Calu3 (cell line): ENCODE measurements around the gene XRCC3. TPM values are rescaled to one million over a fixed set of nuclear protein-coding genes. Genes with fewer than 3 reads are reported as not detected.

Experiments used
- BruUV-seq: library from RNA; stranded (reverse); fragments of 400-500 nt; replicated peaks from 2 replicates; lab custom pipeline; 2021; lab: Mats Ljungman, UMichigan
- CTCF ChIA-PET: fragments of 300-600 bp; sonication (Branson Sonifier 250); formaldehyde crosslinking; loops from one replicate; lab custom pipeline; 2022; ENCODE audit warnings: antibody characterized with exemption; lab: Charles Lee
- DNase-seq: peaks from one replicate; pipeline ENCODE4 v3.0.0; 2022
- H3K27ac Mint-ChIP-seq: one replicate; pipeline ENCODE4 v1.8.0; 2022; ENCODE audit warnings: mixed read lengths; ENCODE audit not compliant: unreplicated experiment
- H3K27me3 Mint-ChIP-seq: one replicate; pipeline ENCODE4 v1.8.0; 2022; ENCODE audit warnings: mixed read lengths; ENCODE audit not compliant: unreplicated experiment
- H3K36me3 Mint-ChIP-seq: one replicate; pipeline ENCODE4 v1.8.0; 2022; ENCODE audit warnings: mild to moderate bottlenecking, moderate library complexity, mixed read lengths; ENCODE audit not compliant: insufficient read depth, unreplicated experiment
- H3K4me1 Mint-ChIP-seq: one replicate; pipeline ENCODE4 v1.8.0; 2022; ENCODE audit warnings: mild to moderate bottlenecking, low read depth, mixed read lengths; ENCODE audit not compliant: unreplicated experiment
- H3K4me3 Mint-ChIP-seq: one replicate; pipeline ENCODE4 v1.8.0; 2022; ENCODE audit warnings: mild to moderate bottlenecking, low read depth, moderate library complexity, mixed read lengths; ENCODE audit not compliant: unreplicated experiment
- H3K9me3 Mint-ChIP-seq: one replicate; pipeline ENCODE4 v1.8.0; 2022; ENCODE audit warnings: low read depth, mixed read lengths; ENCODE audit not compliant: unreplicated experiment
- intact Hi-C: fragments of 100-400 bp; cut with micrococcal nuclease; formaldehyde crosslinking; loops from one replicate; pipeline ENCODE4 v1.10.0; 2022; ENCODE audit not compliant: unreplicated experiment
- total RNA-seq: library from RNA; stranded (reverse); gene quantifications from 2 replicates; pipeline ENCODE4 v1.2.3, GENCODE V29; 2022
- TF ChIP-seq, protein P1 (sequence below): fragments of 200-600 bp; IDR thresholded peaks from one replicate; pipeline ENCODE4 v1.8.0; 2022; ENCODE audit warnings: antibody characterized with exemption; ENCODE audit not compliant: unreplicated experiment

XRCC3 gene
- total RNA-seq, 1 experiment from 2014 or later: 48.6 TPM

DNA sequence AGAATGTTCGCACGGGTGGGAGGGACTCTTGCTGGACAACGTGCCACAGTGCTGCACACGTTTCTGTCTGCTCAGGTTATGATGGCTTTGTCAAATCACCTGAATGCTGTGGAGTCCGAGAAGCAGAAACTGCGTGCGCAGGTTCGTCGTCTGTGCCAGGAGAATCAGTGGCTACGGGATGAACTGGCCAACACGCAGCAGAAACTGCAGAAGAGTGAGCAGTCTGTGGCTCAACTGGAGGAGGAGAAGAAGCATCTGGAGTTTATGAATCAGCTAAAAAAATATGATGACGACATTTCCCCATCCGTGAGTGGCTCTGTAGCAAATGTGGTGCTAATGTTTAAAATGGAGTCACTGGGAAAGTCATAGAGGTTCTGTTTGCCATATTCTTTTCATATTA, 57.8 kb downstream of the XRCC3 start:
- no peak overlapping the region for H3K4me3 Mint-ChIP-seq
- H3K9me3 Mint-ChIP-seq: no peaks in the 10 kb centered on the region
- no peaks in the 10 kb centered on the region for H3K4me1 Mint-ChIP-seq
- no peaks in the 10 kb centered on the region for H3K27me3 Mint-ChIP-seq
- CTCF ChIA-PET: no interaction called here
- TF ChIP-seq, protein P1, sequence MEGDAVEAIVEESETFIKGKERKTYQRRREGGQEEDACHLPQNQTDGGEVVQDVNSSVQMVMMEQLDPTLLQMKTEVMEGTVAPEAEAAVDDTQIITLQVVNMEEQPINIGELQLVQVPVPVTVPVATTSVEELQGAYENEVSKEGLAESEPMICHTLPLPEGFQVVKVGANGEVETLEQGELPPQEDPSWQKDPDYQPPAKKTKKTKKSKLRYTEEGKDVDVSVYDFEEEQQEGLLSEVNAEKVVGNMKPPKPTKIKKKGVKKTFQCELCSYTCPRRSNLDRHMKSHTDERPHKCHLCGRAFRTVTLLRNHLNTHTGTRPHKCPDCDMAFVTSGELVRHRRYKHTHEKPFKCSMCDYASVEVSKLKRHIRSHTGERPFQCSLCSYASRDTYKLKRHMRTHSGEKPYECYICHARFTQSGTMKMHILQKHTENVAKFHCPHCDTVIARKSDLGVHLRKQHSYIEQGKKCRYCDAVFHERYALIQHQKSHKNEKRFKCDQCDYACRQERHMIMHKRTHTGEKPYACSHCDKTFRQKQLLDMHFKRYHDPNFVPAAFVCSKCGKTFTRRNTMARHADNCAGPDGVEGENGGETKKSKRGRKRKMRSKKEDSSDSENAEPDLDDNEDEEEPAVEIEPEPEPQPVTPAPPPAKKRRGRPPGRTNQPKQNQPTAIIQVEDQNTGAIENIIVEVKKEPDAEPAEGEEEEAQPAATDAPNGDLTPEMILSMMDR: no peak
- H3K36me3 Mint-ChIP-seq: peaks cover 38% of the 10 kb centered on the region
- no peak for DNase-seq
- intact Hi-C loops: no loop called here
- no TSS peak for BruUV-seq
- no peak overlapping the region for H3K27ac Mint-ChIP-seq

DNA sequence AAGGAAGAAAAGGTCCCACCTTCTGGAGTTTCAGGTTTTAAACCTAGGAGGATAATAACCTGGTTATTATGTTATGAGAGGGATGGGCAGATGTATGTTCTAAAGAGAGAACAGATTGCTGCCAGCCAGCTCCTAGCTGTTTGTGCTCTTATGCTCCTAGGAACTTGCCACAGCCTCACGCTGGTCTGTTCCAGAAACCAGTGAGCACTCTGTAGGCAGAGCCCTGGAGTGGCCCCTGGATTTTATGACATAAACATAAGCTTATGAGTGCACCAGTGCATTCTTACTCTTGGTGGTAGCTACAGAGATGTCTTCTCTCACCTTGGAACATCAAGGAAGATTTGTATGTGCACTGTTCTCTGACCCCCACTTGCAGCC, 58.5 kb downstream of the XRCC3 start:
- Mint-ChIP-seq H3K4me1 (no peaks in the 10 kb centered on the region), H3K27ac (no peak overlapping the region), H3K27me3 (no peaks in the 10 kb centered on the region), H3K9me3 (no peaks in the 10 kb centered on the region), H3K4me3 (no peak overlapping the region), H3K36me3 (peaks cover 34% of the 10 kb centered on the region)
- TF ChIP-seq, protein P1: no peak
- intact Hi-C loops: no loop called here
- CTCF ChIA-PET: no interaction called here
- no TSS peak for BruUV-seq
- DNase-seq: no peak

DNA sequence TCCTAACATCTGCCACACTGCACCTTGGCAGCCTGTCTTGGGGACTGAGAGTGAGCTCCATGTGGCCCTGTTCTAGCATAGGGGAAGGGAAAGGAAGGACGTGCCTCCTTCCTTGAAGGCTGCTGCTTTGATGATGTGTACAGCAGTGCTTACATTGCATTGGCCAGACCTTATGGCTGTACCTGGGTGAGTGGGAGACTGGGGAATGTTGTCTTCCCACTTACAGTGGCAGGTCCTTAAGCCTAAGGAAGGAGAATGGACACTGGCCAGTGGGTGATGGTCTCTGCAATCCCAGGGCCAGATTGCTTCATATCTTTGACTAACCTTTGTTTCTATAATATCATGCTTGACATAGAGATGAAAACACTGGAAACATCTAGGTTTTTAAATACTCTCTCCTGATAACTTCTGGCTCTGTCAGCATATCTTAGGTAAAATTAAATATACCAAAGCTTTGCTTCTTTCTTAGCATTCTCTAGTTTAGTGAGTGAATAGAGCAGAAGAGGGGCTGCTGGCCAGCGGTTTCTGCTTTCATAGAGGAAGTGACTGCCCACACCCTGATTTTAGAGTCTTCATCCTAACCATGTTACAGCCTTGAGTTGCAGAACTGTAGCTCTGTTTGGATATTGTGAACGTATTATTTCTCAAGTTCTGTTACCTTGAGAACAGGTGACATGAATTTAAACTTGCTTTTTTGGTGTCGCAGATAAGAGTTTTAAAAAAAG, 59.1 kb downstream of the XRCC3 start:
- Mint-ChIP-seq H3K4me3 (no peak overlapping the region), H3K36me3 (peaks cover 34% of the 10 kb centered on the region), H3K9me3 (no peaks in the 10 kb centered on the region), H3K4me1 (no peaks in the 10 kb centered on the region), H3K27me3 (no peaks in the 10 kb centered on the region), H3K27ac (no peak overlapping the region)
- DNase-seq: no peak
- intact Hi-C loops: no loop called here
- CTCF ChIA-PET: no interaction called here
- BruUV-seq: no TSS peak
- TF ChIP-seq, protein P1: no peak

DNA sequence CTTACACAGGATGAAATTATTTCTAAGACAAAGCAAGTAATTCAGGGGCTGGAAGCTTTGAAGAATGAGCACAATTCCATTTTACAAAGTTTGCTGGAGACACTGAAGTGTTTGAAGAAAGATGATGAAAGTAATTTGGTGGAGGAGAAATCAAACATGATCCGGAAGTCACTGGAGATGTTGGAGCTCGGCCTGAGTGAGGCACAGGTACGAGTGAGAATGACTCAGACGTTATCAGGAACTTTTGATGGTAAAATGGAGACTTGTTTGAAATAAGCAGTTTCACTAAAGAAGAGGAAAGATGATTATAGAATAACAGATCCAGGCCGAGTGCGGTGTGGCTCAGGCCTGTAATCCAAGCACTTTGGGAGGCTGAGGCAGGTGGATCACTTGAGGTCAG, 60.6 kb downstream of the XRCC3 start:
- CTCF ChIA-PET: no interaction called here
- no TSS peak for BruUV-seq

More for the DNA sequence above, 60.6 kb downstream of the XRCC3 start:
- Mint-ChIP-seq H3K9me3 (no peaks in the 10 kb centered on the region), H3K4me3 (no peak overlapping the region), H3K27me3 (no peaks in the 10 kb centered on the region), H3K27ac (no peak overlapping the region), H3K36me3 (peaks cover 27% of the 10 kb centered on the region), H3K4me1 (no peaks in the 10 kb centered on the region)
- TF ChIP-seq, protein P1: no peak
- DNase-seq: no peak
- intact Hi-C loops: no loop called here
